SIG-M5 (cell line): ENCODE results near the gene CCNY.
"Not testable (repeated sequence)": the region's sequence is repeated elsewhere in the genome, so short reads cannot be mapped to it uniquely, and the experiment has no call there.

Source experiments
- DNase-seq: peaks from one replicate; lab custom pipeline; 2025; lab: John Stamatoyannopoulos, UW

The CCNY gene

DNA sequence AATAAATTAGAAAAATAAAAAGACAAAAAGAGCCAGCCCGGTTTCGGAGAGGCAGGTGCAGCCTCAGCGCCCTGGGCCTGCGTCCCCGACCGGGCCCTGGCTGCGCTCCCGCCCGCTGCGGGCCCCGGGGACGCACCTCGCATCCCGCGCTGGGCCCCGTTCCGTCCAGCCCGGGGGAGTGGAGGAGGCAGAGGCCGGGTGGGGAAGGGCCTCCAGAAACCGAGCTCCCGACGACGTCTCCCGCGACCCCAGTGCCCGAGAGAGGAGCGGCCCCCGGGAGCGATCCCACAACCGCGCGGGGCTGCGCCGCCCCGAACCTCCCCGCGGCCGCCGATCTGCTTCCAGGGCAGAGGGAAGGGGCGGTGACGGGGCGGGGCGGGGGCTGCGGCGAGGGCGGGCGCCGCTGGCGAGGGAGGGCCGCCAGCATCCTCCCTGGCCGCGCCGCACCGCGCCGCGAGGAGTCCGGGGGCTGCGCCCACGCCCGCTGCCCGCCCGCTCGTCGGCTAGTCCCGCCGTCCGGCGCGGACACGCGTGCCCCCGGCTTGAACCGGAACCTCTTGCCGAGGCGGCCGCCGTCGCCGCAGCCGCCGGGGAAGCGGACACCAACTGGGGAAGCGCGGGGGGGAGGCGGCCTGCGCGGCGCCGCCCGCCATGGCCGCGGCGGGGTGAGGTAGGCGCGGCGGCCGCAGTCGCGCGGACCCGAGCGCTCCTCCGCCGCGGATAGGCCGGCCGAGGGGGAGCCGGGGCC, at the start of gene CCNY:
Gene CCNY, plus strand, starts transcription at position 426 of the 748 bp plus-strand sequence. CDS start 545 bp downstream, outside the sequence.
- no peak for DNase-seq

DNA sequence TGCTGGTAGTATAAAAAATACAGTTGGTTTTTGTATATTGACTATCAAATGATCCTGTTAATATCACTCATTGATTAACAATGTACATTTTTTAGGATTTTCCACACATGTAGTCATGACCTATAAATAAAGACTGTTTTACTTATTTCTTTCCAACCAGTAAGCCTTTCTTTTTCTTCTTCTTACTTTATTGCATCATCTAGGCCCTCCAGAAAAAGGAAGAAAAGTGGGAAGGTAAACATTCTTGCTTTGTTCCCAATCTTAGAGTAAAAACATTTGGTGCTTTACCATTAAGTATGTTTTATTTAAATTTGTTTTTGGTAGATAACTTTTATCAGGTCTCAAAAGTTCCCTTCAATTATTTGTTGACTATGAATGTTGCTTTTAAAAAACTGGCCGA, 47.1 kb upstream of the CCNY start:
- no peak for DNase-seq

DNA sequence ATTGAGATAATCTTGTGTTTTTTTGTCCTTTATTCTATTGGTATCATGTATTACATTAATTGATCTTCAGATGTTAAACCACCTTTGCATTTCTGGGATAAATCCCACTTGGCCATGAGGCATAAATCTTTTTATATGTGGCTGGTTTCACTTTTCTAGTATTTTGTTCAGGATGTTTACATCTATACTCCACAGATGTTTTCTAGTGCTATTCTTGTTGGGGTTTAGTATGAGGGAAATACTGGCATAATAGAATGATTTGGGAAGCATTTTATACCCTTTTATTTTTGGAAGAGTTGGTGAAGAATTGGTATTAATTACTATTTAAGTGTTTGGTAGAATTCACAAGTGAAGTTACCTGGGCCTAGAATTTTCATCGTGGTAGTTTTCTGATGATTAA, 41.8 kb upstream of the CCNY start:
- no peak for DNase-seq

DNA sequence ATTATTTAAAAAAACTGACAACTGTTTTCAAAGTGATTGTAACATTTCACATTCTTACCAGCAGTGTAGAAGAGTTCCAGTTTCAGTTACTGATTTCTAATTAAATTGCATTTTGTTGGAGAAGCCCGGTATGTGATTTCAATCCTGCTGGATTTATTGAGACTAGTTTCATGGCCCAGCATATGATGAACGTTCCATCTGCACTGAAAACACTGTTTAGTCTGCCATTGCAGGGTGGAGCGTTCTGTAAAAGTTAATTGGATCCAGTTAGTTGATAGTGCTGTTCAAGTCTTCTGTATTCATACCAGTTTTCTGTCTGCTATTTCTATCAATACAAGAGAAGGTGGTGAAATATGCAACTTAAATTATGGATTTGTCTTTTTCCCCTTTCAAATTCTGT, 37.3 kb upstream of the CCNY start:
- DNase-seq: no peak

DNA sequence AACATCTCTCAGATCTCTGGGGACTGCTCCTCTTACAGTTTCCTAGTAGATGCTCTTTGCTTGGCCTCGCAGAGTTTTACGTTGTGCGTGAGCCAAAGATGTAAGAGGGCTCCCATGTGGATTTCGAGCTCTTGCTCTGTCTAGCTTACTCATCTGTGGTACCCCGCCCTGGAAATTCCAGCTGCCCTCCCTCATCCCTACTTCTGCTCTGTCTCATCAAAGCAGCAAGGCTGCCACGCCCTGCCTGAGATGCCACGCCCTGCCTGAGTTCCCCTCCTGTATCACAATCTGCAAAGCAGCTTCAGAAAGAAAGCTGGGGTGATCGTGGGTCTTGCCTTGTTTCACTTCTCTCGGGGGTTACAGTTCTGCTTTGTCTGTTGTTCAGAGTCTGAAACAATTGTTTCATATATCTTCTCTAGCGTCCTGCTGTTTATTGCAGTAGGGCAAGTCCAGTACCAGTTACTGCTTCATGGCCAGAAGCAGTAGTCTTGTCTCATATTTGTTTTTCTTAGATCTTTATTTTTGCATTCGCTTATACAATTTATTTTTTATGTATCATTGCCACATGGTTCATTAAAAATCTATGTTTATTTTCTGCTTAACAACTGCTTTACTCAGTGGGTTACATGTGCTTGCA, 36.1 kb upstream of the CCNY start:
- DNase-seq: no peak

DNA sequence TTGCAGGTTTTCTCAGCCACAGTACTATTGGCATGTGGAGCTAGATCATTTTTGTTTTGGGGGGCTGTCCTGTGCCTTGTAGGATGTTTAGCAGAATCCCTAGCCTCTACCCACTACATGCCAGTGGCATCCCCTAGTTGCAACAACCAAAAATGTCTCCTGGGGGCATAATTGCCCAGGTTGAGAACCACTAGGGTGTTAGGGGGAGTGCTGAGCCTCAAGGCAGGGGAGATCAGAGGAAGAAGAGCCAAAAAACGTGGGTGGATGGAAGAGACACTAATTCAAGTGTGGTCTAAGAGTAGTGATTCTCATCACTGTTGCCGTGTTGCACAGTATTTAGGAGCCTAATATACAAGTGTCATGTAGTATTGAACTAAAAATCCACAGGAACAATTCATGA, 31.7 kb upstream of the CCNY start:
- DNase-seq: no peak

DNA sequence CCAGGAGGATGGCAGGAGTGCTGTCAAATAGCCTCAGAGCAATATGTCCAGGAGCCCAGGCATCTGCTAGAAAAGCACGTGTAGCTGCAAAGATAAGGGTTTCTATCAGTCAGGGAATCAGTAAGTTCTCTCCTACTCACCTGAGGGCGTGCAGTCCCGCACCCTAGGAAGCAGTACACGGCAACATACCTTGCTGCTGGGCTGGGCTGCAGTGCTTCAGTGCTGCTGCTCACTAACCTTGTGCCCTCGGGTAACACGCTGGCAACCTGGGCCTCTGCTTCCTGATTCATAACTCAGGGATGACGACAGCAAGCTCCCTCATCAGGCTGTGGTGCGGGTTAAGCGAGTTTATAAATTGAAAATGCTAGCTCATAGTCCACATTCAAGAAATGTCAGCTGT, 29.5 kb upstream of the CCNY start:
- DNase-seq: no peak

DNA sequence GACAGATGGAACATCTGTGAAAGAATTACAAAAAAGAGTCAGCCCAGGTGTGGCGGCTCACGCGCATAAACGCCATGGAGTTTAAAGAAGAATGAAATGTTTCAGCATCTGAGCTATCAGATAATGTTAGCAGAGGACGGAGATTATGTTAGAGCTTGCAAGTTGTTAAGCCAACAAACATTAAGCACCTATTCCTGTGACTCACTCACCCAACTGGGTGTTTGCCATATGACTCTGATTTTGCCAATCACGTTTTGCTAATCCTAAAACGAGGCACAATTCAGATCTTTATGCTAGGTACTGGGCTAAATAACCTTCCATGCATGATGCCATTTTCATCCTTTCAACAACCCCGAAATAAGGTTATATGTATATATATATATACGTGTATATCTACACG, 29.0 kb upstream of the CCNY start:
- DNase-seq: no peak

DNA sequence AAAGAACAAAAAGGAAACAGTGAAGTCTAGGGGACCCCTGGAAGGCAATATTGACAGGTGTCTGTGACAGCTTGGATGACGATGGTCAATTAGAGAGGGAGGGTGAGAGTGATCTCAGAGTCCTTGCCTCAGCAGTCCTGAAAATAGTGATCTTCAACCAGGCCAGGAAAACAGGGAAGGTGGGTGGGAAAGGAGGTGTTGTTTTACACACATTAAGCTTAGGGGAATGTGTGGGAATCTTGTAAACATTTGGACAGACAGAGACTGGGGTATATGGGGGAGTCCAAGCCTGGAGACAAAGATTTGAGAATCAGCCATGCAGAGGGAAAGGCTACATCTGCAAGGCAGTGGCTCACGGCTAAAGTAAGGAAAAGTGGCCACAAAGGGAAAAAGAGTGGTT, 27.5 kb upstream of the CCNY start:
- no peak for DNase-seq

DNA sequence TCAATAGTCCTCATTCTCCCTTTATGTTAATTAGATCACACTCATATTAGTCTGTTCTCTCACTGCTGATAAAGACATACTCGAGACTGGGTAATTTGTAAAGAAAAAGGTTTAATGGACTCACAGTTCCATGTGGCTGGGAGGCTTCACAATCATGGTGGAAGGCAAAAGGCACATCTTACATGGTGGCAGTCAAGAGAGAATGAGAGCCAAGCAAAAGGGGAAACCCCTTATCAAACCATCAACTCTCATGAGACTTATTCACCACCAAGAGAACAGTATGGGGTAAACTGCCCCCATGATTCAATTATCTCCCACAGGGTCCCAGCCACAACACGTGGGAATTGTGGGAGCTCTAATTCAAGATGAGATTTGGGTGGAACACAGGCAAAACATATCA, 22.2 kb upstream of the CCNY start:
- DNase-seq: not testable (repeated sequence)

DNA sequence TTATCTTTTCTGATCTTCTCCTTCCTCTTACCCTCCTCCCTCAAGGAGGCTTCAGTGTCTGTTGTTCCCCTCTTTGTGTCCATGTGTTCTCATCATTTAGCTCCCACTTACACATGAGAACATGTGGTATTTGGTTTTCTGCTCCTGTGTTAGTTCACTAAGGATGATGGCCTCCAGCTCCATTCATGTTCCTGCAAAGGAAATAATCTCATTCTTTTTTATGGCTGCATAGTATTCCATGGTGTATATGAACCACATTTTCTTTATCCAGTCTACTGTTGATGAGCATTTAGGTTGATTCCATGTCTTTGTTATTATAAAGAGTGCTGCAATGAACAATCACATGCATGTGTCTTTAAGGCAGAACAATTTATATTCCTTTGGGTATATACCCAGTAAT, 21.1 kb upstream of the CCNY start:
- not testable (repeated sequence) for DNase-seq

DNA sequence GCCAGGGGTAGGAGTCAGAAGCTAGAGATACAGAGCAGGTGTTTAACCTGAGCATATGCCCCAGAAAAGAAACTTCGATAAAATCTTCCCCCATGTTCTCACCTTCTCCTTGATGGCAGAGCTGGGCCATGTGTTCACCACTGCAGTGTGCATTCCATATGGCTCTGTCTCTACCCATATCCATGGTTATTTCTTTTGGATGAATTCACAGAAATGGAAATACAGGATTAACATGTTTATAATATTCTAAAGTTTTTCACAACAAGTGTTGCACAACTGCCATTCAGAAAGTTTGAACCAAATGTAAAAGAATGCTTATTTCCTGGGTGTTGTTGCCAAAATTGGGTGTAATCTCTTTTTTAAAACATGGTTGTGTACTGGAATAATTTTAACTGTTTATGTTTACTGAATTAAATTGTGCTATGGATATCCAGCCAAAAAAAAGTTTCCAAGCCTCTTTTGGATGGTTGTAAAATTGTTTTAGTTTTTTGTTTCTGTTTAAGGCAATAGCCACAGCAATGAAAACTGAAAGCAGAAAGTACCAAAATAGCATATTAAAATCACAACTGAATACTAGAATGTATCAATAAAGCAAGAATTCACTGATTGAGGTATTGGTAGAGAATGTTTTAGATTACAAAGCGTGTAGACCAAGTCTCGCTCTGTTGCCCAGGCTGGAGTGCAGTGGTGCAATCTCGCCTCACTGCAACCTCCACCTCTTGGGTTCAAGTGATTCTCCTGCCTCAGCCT, 19.9 kb upstream of the CCNY start:
- DNase-seq: no peak

DNA sequence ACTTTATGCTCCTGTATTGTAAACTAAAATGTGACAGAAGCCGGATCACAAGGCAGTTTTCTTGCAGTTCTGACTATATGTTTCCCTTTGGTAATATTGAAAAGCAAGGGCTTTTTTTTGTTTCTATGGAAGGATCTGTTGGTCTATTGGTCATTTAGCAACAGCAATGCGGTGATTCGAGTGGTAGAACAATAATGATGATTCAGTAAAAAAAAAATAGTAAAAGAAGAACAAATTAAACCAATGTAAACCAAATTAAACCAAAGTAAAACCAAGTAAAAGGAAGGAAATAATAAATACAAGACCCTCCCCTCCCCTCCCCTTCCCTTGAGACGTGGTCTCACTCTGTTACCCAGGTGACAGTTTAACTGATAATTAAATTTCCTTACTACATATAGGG, 17.8 kb upstream of the CCNY start:
- no peak for DNase-seq

DNA sequence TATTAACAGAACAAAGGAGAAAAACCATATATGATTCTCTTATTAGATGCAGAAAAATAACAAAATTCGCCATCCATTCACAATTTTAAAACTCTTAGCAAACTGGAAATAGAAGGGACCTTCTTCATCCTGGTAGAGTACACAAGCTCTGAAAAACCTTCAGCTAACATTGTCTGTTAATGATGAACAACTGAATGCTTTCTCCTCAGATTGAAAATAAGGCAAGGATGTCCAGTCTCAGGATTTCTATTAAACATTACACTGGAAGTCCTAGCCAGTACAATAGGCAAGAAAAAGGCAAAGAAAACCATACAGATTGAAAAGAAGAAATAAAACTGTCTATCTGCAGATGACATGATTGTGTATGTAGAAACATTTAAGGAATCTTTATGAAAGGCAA, 16.0 kb upstream of the CCNY start:
- DNase-seq: no peak

DNA sequence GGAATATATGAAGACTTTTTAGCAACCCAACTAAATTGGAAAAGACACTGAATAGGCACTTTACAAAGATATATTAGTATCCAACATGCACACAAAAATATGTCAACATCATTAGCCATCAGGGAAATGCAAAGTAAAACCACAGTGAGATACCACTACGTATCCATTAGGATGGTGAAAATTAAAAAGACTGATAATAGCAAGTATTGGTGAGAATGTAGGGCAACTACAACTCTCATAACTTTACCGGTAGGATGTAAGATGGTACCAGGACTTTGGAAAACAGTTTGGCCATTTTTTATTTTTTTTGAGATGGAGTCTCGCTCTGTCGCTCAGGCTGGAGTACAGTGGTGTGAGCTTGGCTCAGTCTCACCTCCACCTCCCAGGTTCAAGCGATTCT, 13.7 kb upstream of the CCNY start:
- no peak for DNase-seq

DNA sequence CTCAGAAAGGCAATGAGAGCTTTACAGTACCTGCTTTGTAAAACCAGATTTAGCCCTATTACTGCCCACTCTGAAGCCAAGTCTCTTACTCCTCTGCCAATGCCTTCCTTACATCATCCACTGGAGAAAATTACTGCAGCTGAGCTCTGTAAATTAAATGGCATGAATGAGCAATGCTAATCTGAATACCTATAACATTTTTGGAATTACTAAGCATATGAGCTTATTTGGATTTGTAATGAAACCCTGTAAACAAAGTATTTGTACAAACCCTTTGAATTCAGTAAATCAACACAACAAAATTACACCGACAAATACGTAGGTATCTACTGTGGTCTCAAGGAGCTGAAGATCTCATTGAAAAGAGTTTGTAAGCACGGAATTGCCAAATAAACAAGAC, 12.1 kb upstream of the CCNY start:
- no peak for DNase-seq

DNA sequence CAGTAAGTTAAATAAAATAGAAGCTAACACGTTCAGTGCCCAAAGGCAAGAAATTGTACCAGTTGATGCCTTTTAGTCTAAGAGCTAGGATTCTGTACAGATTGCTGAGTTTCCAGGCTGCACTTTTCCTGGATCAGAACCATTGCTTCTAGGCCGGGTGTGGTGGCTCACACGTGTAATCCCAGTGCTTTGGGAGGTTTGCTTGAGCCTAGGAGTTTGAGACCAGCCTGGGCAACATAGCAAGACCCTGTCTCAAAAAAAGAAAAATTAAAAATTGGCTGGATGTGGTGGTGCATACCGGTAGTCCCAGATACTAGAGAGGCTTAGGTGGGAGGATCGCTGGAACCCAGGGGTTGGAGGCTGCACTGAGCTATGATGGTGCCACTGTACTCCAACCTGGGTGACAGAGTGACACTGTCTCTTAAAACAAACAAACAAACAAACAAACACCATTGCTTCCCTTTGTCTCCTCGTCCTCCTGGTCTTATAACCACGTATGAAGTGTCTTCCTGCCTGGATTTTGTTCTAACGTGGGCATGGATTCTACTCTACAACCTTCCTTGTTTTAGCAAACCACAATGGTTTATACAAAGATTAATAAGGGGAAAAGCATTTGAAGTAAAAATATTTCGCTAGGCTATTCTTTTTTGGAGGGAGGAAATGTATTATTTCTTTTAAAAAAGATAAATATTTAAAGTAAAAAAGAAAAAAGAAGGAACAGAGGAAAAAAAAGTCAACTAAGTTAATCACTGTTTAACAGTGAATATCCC, 9.7 kb upstream of the CCNY start:
- no peak for DNase-seq

DNA sequence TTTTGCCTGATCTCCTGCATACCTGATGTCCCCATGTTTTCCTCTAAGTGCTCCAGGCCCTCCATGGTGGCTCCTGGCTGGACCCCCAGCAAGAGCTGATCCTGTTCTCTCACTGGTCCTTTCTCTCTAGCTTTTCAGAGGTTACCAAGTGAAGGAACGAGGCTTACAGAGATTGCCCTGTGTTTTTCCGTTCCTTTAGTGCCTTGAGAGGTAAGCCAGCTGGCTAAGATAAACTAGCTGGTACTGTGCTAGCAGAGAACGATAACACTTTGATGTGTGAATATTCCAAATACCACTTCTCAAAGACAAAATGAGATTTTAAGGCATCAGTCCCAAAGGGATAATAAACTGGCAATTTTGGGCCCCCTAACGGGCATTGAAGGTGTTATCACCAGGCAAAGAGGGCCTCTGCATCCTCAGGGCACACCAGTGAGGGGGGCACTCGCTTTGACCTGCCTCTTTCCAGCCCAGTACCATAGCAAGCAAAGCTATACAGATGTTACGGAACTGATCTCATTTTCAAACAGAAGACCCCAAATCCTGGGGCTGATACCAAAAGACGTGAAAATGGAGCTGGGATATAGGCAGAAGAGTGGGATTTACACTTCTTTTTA, 8.4 kb upstream of the CCNY start:
- no peak for DNase-seq

DNA sequence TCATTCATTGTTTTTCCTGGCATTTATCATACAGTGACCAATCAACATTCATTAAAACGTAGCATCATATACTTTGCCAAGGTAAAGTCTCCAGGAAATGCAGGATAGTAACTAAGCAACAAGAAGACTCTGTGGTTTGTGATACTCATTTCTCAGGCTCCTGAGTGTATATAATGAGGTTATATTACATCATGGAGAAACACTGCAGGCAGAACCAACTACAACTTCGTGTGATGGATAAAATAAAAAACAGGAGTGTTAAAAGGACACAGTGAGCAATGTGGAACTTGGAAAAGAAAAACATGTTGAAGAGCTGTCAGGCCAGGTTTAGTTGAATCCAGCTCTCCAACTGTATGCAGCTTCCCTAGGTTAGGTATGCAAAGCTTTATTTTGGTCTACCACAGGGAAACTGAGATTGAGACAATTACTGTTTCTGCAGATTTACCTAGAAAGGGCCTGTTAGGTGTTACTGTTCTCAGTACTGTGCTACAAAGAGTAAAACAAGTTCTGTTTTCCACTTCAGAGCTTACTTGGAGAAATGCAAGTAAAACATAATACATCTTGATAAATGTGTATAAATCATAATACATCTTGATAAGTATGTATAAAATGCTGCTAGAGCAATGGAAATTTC, 7.8 kb upstream of the CCNY start:
- DNase-seq: no peak

DNA sequence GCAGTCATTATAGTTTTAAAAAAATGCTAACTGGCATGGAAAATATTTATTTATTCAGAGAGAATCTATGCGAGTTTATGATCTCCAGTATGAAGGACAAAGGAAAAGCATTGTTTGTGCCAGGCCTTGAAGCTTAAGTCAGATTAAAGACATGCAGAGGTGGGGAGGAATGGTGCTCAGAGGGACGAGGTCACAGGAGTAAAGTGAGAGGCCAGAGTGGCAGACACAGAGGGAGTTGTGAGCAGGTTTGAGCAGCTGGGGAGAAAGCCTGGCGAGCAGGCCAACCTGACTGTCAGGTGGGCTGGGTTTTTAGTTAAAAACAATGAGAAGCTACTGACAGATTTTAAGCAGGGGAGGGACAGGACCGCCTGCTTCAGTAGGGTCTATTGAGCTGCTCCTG, 6.8 kb upstream of the CCNY start:
- DNase-seq: no peak

DNA sequence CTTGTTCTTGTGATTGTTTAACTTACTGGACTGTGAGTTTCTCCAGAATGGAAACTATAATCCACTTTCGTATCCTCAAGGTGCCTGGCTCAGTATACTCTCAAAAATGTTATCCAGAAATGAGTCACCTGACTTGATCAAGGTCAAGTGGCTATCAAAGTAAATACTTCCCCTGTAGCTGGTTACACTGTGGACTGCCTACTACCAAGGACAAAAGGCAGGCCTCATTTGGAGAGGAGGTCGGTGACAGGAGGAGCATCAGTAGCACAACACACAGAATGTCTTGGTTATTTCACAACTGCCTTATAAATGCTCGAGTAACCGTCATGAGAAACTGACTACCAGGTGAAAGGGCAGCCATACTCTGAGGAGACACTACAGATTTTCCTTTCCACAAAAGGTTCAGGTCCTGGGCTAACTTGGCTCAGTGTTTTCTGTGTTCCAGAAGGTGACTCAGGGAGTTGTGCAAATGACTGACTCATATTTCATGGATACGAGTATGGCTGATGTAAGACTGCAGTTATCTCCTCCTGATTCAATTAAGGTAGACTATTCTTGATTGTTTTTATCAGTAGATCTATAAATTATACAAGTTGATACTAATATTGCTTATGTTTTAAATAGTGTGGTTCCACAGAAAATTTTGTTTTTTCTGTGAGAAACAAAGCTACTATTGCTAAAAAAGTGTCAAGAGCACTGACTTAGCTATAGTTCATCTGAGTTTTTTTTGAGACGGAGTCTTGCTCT, 4.2 kb upstream of the CCNY start:
- no peak for DNase-seq
